Uterus (tissue), 2 donors: Measurements from ENCODE around the gene TGFB1.

Experiments used
- CTCF ChIP-seq, 4 experiments: fragments of 200-600 bp in 2 of 4; fragments of 450-650 bp in 2 of 4; sonication (generic) in 2 of 4; IDR thresholded peaks; one replicate each; pipeline ENCODE4 v1.5.1; 2016 to 2019; ENCODE audit warnings: antibody characterized with exemption in 4 of 4, mild to moderate bottlenecking in 2 of 4, moderate library complexity in 1 of 4
- POLR2A ChIP-seq, 2 donors: fragments of 450-650 bp; IDR thresholded peaks; one replicate each; pipeline ENCODE4 v1.6.1; 2016; ENCODE audit warnings: antibody characterized with exemption in 2 of 2, mild to moderate bottlenecking in 1 of 2, moderate library complexity in 1 of 2

- TF ChIP-seq CTCF (IDR thresholded peaks at IDR 0.05): no peak
- TF ChIP-seq POLR2A (IDR thresholded peaks at IDR 0.05): no peak
These were observed 54.5 kb downstream of the TGFB1 start for GRCh38 chr19:41299046-41299754.
